Spleen (tissue), 7 donors: Measurements from ENCODE around the gene FAM83B.

ENCODE experiments used
- POLR2AphosphoS5 ChIP-seq, 3 donors: sonication (generic); formaldehyde crosslinking; IDR thresholded peaks; one replicate each; pipeline ENCODE4 v1.5.1; 2017; ENCODE audit warnings: antibody characterized with exemption in 3 of 3
- TF ChIP-seq, protein P1 (sequence below), 11 experiments: fragments of 200-600 bp in 7 of 11; fragments of 450-650 bp in 4 of 11; sonication (generic) in 4 of 11; IDR thresholded peaks in 8 of 11; conservative IDR thresholded peaks in 3 of 11; 1 replicate in 7 of 11; 2 replicates in 4 of 11; pipeline versions ENCODE4 v1.4.0 to v1.8.0; 2016 to 2021; ENCODE audit warnings: antibody characterized with exemption in 11 of 11, inconsistent platforms in 4 of 11, mild to moderate bottlenecking in 1 of 11
- donor health status: DM: no; HTN: no; CAD: no; lungs with moderate emphysema.
- donor health status: DM: no; HTN: no; CAD: no.
- donor health status: DM: no; HTN: no; CAD: no.

- TF ChIP-seq, protein P1, sequence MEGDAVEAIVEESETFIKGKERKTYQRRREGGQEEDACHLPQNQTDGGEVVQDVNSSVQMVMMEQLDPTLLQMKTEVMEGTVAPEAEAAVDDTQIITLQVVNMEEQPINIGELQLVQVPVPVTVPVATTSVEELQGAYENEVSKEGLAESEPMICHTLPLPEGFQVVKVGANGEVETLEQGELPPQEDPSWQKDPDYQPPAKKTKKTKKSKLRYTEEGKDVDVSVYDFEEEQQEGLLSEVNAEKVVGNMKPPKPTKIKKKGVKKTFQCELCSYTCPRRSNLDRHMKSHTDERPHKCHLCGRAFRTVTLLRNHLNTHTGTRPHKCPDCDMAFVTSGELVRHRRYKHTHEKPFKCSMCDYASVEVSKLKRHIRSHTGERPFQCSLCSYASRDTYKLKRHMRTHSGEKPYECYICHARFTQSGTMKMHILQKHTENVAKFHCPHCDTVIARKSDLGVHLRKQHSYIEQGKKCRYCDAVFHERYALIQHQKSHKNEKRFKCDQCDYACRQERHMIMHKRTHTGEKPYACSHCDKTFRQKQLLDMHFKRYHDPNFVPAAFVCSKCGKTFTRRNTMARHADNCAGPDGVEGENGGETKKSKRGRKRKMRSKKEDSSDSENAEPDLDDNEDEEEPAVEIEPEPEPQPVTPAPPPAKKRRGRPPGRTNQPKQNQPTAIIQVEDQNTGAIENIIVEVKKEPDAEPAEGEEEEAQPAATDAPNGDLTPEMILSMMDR (IDR thresholded peaks at IDR 0.05 in 8 of 11, conservative IDR thresholded peaks at IDR 0.05 in 3 of 11): no peak
- no peak for TF ChIP-seq POLR2AphosphoS5 (IDR thresholded peaks at IDR 0.05)
Measured at GRCh38 chr6:54929245-54929909, 82.8 kb downstream of the FAM83B start.
